ENCODE results near the gene SEC14L5.

DNA sequence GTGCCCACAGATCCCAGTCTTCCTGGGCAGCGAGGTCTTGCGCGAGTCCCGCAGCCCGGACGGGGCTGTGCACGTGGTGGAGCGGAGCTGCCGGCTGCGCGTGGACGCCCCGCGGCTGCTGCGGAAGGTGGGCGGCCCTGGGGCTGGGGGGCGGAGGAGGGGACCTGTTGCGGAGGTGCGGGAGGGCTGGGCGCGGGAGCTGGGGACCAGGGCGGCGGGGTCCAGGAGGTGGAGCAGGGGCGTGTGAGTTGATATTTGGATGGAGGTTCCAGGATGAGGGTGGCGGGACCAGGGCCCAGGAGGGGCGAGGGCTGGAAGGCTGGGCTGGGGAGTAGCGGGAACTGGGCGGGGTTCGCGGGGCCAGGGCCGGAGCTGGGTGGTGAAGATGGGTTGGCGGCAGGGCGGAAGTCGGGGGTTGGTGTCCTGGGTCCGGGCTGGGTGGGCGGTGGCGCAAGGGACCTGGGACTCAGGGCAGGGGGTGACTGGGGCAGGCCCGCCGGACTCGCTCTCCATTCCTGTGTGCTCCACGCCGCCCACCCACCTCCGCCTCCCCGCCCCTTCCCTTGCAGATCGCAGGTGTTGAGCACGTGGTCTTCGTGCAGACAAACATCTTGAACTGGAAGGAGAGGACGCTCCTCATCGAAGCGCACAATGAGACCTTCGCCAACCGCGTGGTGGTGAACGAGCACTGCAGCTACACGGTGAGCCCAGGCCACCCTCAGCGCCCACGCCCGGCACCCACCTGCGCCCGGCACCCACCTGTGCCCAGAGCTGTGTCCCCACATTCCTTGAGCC is 29.6 kb downstream of the SEC14L5 start:
- TF ChIP-seq, protein P1, sequence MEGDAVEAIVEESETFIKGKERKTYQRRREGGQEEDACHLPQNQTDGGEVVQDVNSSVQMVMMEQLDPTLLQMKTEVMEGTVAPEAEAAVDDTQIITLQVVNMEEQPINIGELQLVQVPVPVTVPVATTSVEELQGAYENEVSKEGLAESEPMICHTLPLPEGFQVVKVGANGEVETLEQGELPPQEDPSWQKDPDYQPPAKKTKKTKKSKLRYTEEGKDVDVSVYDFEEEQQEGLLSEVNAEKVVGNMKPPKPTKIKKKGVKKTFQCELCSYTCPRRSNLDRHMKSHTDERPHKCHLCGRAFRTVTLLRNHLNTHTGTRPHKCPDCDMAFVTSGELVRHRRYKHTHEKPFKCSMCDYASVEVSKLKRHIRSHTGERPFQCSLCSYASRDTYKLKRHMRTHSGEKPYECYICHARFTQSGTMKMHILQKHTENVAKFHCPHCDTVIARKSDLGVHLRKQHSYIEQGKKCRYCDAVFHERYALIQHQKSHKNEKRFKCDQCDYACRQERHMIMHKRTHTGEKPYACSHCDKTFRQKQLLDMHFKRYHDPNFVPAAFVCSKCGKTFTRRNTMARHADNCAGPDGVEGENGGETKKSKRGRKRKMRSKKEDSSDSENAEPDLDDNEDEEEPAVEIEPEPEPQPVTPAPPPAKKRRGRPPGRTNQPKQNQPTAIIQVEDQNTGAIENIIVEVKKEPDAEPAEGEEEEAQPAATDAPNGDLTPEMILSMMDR (IDR thresholded peaks at IDR 0.05) = no peak
- TF ChIP-seq EP300 (IDR thresholded peaks at IDR 0.05) (no peak), POLR2A (IDR thresholded peaks at IDR 0.05) (no peak), POLR2AphosphoS5 (IDR thresholded peaks at IDR 0.05) (no peak)
